Mesothelial cell of epicardium (in vitro differentiated cells): Measurements from ENCODE around the gene ADRM1. TPM values are rescaled to one million over a fixed set of nuclear protein-coding genes. Genes with fewer than 3 reads are reported as not detected.

Source experiments
- DNase-seq, 2 experiments: peaks; one replicate each; pipeline ENCODE4 v3.0.0; 2021; ENCODE audit warnings: low spot score in 2 of 2; ENCODE audit not compliant: unreplicated experiment in 2 of 2
- H3K27ac Mint-ChIP-seq: 2 replicates; pipeline ENCODE4 v1.8.0; 2021; ENCODE audit warnings: mixed read lengths
- H3K27me3 Mint-ChIP-seq: 2 replicates; pipeline ENCODE4 v1.8.0; 2021; ENCODE audit warnings: low read depth, mixed read lengths
- H3K36me3 Mint-ChIP-seq: 2 replicates; pipeline ENCODE4 v1.8.0; 2021; ENCODE audit warnings: mixed read lengths
- H3K4me1 Mint-ChIP-seq: 2 replicates; pipeline ENCODE4 v1.8.0; 2021; ENCODE audit warnings: mixed read lengths
- H3K4me3 Mint-ChIP-seq: 2 replicates; pipeline ENCODE4 v1.8.0; 2021; ENCODE audit warnings: mild to moderate bottlenecking, moderate library complexity, mixed read lengths
- H3K9me3 Mint-ChIP-seq: 2 replicates; pipeline ENCODE4 v1.8.0; 2021; ENCODE audit warnings: mixed read lengths
- CTCF ChIP-seq: fragments of 200-600 bp; sonication (generic); IDR thresholded peaks from one replicate; pipeline ENCODE4 v1.5.0; 2021; ENCODE audit warnings: antibody characterized with exemption; ENCODE audit not compliant: unreplicated experiment
- total RNA-seq: library from RNA; stranded (reverse); gene quantifications from 3 replicates; pipeline ENCODE4 v1.2.1, GENCODE V29; 2021

Gene ADRM1
- total RNA-seq, 1 donor from 2014 or later = 59.0 TPM

DNA sequence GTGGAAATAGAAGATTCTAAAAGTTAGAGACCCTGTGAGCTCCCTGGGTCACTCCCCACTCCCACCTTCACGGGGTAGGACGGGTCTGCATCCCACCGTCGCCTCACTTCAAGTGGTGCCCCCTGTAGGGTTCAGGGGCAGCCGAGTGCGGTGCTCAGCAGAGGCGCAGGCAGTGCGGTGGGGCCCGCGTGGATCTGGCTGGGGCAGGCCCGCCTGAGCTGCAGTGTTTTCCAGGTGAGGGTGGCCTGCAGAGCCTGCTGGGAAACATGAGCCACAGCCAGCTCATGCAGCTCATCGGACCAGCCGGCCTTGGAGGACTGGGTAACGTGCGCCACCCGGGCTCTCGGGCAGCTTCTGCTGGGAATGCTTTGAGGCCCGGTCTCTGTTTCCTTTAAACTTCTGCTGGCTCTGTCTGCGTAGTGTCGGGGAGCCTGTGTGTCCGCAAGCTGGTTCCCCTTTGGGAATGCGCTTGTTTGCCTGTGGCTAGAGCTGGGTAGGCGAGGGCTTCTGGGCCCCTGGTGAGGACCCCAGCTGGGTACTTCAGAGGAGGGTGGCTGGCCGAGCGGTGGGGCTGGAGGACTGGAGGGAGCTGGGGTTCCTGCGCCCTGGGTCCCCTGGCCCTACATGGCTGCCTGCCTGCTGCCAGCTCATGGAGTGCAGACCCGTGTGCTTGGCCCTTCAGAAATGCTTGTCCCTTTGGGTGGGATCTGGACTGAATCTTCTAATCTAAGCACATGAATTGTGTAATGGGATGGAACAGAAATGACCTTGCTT, 3.8 kb downstream of the ADRM1 start:
- DNase-seq = no peak
- no peaks in the 10 kb centered on the region for H3K9me3 Mint-ChIP-seq
- no peak overlapping the region for H3K4me3 Mint-ChIP-seq
- no peaks in the 10 kb centered on the region for H3K27me3 Mint-ChIP-seq
- peak overlapping the region; percentile 34 for H3K27ac Mint-ChIP-seq
- H3K4me1 Mint-ChIP-seq = peaks cover 15% of the 10 kb centered on the region
- TF ChIP-seq CTCF = no peak
- peaks cover 3% of the 10 kb centered on the region for H3K36me3 Mint-ChIP-seq

DNA sequence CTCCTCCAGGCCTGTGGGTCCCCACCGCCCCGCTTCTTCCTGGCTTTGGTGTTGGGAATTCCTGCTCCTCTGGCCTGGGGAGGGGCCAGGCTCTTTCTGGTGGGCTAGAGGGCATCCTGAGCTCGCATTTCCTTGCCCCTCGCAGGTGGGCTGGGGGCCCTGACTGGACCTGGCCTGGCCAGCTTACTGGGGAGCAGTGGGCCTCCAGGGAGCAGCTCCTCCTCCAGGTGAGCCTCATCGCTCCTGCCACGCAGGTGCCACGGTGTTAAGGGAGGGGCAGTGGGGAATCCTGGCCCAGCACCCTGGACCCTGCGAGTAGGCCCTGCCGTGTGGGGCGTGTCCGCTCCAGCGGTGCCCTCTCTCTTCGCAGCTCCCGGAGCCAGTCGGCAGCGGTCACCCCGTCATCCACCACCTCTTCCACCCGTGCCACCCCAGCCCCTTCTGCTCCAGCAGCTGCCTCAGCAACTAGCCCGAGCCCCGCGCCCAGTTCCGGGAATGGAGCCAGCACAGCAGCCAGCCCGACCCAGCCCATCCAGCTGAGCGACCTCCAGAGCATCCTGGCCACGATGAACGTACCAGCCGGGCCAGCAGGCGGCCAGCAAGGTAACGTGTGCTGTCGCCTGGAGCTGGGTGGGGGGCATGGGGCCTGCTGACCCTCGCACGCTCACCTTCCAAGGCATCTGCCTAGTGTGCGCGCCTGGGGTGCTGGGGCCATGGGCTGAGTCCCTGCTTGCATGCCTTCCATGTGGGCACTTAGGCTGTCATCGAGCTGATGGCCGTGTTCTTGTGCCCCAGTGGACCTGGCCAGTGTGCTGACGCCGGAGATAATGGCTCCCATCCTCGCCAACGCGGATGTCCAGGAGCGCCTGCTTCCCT, 4.7 kb downstream of the ADRM1 start:
- no peak for DNase-seq
- no peak overlapping the region for H3K4me3 Mint-ChIP-seq
- TF ChIP-seq CTCF = no peak
- no peak overlapping the region for H3K27ac Mint-ChIP-seq
- H3K27me3 Mint-ChIP-seq = no peaks in the 10 kb centered on the region
- no peaks in the 10 kb centered on the region for H3K9me3 Mint-ChIP-seq
- peaks cover 3% of the 10 kb centered on the region for H3K36me3 Mint-ChIP-seq
- peaks cover 15% of the 10 kb centered on the region for H3K4me1 Mint-ChIP-seq

GRCh38 chr20:62308102-62308822, 5.5 kb downstream of the ADRM1 start:
- Mint-ChIP-seq H3K4me1 (peaks cover 15% of the 10 kb centered on the region), H3K36me3 (peaks cover 3% of the 10 kb centered on the region), H3K9me3 (no peaks in the 10 kb centered on the region), H3K27ac (peak overlapping the region; percentile 30), H3K27me3 (no peaks in the 10 kb centered on the region), H3K4me3 (no peak overlapping the region)
- no peak for DNase-seq
- no peak for TF ChIP-seq CTCF

- H3K4me3 Mint-ChIP-seq = no peak overlapping the region
- no peak for TF ChIP-seq CTCF
- no peak for DNase-seq
- no peaks in the 10 kb centered on the region for H3K9me3 Mint-ChIP-seq
- H3K27me3 Mint-ChIP-seq = no peaks in the 10 kb centered on the region
- H3K27ac Mint-ChIP-seq = no peak overlapping the region
- peaks cover 3% of the 10 kb centered on the region for H3K36me3 Mint-ChIP-seq
- H3K4me1 Mint-ChIP-seq = peaks cover 7% of the 10 kb centered on the region
Observed at GRCh38 chr20:62309198-62309944, 6.6 kb downstream of the ADRM1 start.
